ENCODE results near the gene C3orf49.

C3orf49 gene

DNA sequence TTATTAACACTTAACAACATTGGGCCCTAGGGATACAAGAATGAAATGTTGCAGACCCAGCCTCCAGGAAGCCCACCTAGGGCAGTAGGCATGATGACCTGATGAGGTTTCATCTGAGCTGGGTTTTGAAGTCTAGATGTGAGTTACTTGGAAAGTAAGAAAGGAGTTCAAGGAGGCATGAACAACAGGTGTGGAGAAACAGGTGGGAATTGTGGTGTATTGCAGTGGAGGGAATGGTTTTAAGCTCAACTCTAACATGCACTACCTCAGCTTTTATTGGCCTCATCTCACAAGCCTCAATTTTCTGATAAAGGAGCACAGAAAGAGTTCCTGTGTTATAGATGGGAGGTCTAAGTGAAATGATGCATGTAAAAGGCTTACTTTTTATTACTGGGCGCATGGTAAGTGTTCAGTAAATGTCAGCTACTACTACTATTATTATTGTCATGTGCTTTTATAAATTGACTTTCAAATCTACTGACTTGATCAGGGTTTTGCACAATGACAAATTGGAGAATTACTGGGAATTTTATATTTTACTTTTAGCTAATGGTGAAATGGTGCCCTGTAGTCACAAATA is 73.8 kb downstream of the C3orf49 start:
- DNase-seq, result no peak

DNA sequence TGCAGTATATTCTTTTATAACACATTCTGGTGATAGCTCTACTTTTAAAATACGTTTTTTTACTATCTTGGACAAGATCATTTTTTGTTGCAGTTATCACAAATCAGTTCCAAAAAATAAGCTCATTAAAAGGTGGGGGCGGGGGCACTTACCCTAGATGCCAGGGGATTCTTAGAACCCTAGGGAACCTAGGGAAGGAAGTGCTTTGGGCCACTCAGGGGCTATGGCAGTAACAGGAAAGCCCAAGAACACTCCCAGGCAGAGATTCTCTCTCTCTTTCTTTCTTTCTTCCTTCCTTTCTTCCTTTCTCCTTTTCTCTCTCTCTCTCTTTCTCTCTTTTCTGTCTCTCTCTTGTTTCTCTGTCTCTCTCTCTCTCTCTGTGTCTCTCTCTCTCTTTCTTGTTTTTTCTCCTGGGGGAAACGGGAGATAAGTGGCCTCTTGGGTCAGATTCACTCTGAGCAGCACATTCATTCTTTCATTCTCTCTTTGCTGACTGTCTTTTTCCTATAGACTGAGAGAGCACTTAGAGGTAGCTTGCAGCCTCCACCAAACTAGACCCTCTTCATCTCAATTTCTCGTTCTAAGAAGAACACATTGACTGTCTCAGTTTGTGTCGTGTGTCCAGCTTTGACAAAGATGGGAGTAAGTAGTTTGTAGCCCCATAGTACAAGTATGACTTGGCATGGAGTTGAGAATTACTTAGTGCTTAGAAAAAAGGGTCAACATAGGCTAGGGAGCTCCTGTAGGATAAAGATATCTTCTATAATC is 76.5 kb downstream of the C3orf49 start:
- DNase-seq, result no peak

GRCh38 chr3:63896332-63897030 is 77.4 kb downstream of the C3orf49 start:
- DNase-seq, result no peak

All from stimulated activated CD4-positive, alpha-beta T cell treated with anti-CD3 and anti-CD28 coated beads, Interleukin-4, amount 100 ng/mL, for 1 hour (primary cell).